HUDEP-2 (cell line): ENCODE results near the gene SFTPB.
"Not testable (repeated sequence)": the region's sequence is repeated elsewhere in the genome, so short reads cannot be mapped to it uniquely, and the experiment has no call there.

Experiments
- DNase-seq, 76 experiments: peaks; one replicate each; lab custom pipeline; 2025; ENCODE audit not compliant: unreplicated experiment in 76 of 76; lab: John Stamatoyannopoulos, UW

The SFTPB gene

GRCh38 chr2:85660301-85660700, 7.7 kb downstream of the SFTPB start:
- not testable (repeated sequence) for DNase-seq

GRCh38 chr2:85659324-85659981, 8.5 kb downstream of the SFTPB start:
- no peak for DNase-seq

GRCh38 chr2:85657399-85657798, 10.6 kb downstream of the SFTPB start:
- not testable (repeated sequence) for DNase-seq

- DNase-seq = no peak
Measured at GRCh38 chr2:85656468-85656867, 11.5 kb downstream of the SFTPB start.

- no peak for DNase-seq
Measured at GRCh38 chr2:85655961-85656417, 12.0 kb downstream of the SFTPB start.

- DNase-seq = no peak
Measured at GRCh38 chr2:85653996-85654395, 14.0 kb downstream of the SFTPB start.

- DNase-seq = no peak
Measured at GRCh38 chr2:85652056-85652455, 15.9 kb downstream of the SFTPB start.

- no peak for DNase-seq
Measured at GRCh38 chr2:85651097-85651496, 16.9 kb downstream of the SFTPB start.

GRCh38 chr2:85650456-85650855, 17.5 kb downstream of the SFTPB start:
- no peak for DNase-seq

- DNase-seq = no peak
Measured at GRCh38 chr2:85649201-85650190, 18.5 kb downstream of the SFTPB start.

GRCh38 chr2:85648619-85649018, 19.4 kb downstream of the SFTPB start:
- DNase-seq = peak in 11 of 76 experiments; percentile 3 to 30 (median 12)

GRCh38 chr2:85647823-85648526, 20.0 kb downstream of the SFTPB start:
- DNase-seq = no peak

GRCh38 chr2:85646166-85646565, 21.8 kb downstream of the SFTPB start:
- no peak for DNase-seq

- DNase-seq = no peak
Measured at GRCh38 chr2:85644909-85645308, 23.1 kb downstream of the SFTPB start.

GRCh38 chr2:85642725-85643124, 25.3 kb downstream of the SFTPB start:
- no peak for DNase-seq

- DNase-seq = no peak
Measured at GRCh38 chr2:85635636-85636035, 32.4 kb downstream of the SFTPB start.

GRCh38 chr2:85635011-85635410, 33.0 kb downstream of the SFTPB start:
- DNase-seq = no peak

- no peak for DNase-seq
Measured at GRCh38 chr2:85631316-85631715, 36.7 kb downstream of the SFTPB start.

- DNase-seq = no peak
Measured at GRCh38 chr2:85628658-85629057, 39.3 kb downstream of the SFTPB start.

- DNase-seq = peak in 4 of 76 experiments; percentile 8 to 36 (median 18)
Measured at GRCh38 chr2:85623991-85624390, 44.0 kb downstream of the SFTPB start.

GRCh38 chr2:85621338-85621737, 46.7 kb downstream of the SFTPB start:
- no peak for DNase-seq
